LNCAP (cell line): ENCODE measurements around the gene LARP4B.

Experiments used
- CTCF ChIP-seq: fragments of 450-650 bp; IDR thresholded peaks from 2 replicates; pipeline ENCODE4 v1.5.1; 2017; ENCODE audit warnings: mild to moderate bottlenecking

LARP4B gene

DNA sequence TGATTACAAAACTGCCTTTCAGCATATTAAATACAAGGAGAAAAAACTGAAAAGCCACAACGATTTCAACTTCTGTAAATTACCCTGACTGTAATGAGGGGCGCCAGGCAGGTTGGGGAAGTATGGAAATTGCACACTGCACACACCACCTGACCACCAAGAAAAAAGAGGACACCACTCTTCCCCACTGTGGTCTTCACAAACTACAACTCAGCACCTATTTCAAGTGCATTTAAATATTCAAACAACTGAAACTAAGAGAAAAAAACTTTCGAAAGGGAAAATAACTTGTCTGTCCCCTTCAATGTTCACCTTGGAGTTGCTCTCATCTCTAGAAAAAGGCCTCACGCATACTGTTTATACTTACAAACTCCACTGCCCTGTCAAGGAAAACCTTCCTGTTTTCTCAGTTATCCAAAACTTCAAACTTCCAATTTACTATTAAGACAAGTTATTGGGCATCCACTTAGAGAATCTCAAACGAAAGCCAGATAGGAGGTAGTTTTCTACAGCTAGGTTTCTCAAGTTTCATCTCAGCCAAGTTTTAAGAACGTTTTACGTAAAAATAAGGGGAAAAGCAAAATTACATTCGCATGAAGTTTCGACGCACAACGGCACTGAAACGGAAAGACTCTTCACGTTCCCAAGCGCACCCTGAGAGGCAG is 1.4 kb downstream of the LARP4B start:
- TF ChIP-seq CTCF, result no peak

GRCh38 chr10:927131-927530 is 4.4 kb downstream of the LARP4B start:
- no peak for TF ChIP-seq CTCF

GRCh38 chr10:926075-926698 is 5.3 kb downstream of the LARP4B start:
- no peak for TF ChIP-seq CTCF

- no peak for TF ChIP-seq CTCF
Measured at GRCh38 chr10:924524-924859, 7.0 kb downstream of the LARP4B start.

- no peak for TF ChIP-seq CTCF
Measured at GRCh38 chr10:923844-924523, 7.5 kb downstream of the LARP4B start.

DNA sequence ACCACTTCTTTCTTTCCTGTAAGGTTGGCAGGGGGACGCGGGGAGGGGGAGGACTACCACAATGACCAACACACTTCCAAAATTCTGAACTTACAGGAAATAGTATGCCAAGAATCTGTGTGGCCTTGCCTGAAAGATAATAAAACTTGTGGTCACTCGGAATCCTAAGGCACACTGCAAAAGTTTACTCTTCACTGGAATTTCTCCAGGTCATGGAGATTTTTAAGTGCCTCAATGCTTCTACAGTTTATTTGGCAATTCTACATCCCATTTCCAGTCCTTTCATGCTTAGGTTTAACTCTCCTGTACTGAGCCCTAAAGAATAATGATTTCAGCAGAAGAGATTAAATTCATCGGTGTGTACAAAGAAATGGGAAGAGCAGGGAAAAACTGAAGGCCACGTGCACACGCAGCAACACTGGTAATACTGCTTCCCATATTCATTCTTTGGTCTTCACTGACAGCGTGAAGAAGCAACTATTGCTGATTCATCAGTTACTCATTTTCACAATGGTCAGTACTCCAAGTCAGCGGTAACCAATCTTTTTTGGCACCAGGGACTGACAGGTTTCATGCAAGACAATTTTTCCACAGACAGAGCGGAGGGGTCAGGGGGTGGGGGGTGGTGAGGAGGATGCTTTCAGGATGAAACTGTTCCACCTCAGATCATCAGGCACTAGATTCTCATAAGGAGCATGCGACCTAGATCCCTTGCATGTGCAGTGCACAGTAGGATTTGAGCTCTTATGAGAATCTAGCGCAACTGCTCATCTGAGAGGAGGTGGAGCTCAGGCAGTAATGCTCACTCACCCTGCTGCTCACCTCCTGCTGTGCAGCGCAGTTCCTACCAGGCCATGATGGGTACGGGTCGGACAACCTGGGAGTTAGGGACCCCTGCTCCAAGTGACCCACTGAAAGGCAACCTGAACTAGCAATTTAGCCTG is 9.8 kb downstream of the LARP4B start:
- TF ChIP-seq CTCF, result no peak

- no peak for TF ChIP-seq CTCF
Measured at GRCh38 chr10:920450-920849, 11.1 kb downstream of the LARP4B start.
